Heart right ventricle (tissue), 16 donors: Measurements from ENCODE around the gene MAPT. TPM values are rescaled to one million over a fixed set of nuclear protein-coding genes. Genes with fewer than 3 reads are reported as not detected.
A peak's percentile ranks its signal among the peaks of the same experiment; 100 is the strongest.

Experiments
- ATAC-seq, 8 donors: fragments of 200-7000 bp; cut with Tn5 transposase; one replicate each; pipeline ENCODE4 v1.9.1; 2020; ENCODE audit warnings: mild to moderate bottlenecking in 8 of 8, moderate library complexity in 8 of 8, moderate number of reproducible peaks in 1 of 8
- DNase-seq, 2 donors: peaks; one replicate each; pipeline ENCODE4 v3.0.0-alpha.2; 2020
- H3K27ac ChIP-seq, 10 donors: fragments of 200-600 bp; sonication (generic) in 2 of 10; one replicate each; pipeline versions ENCODE4 v1.5.0 to v1.8.0; 2020 to 2022; ENCODE audit warnings: mild to moderate bottlenecking in 3 of 10
- H3K27me3 ChIP-seq, 7 donors: fragments of 200-600 bp; one replicate each; pipeline ENCODE4 v1.8.0; 2021 to 2022; ENCODE audit warnings: mild to moderate bottlenecking in 2 of 7
- H3K36me3 ChIP-seq, 9 donors: fragments of 200-600 bp; sonication (generic) in 1 of 9; one replicate each; pipeline versions ENCODE4 v1.5.0 to v1.8.0; 2020 to 2022; ENCODE audit warnings: mild to moderate bottlenecking in 2 of 9
- H3K4me1 ChIP-seq, 9 donors: fragments of 200-600 bp; sonication (generic) in 1 of 9; one replicate each; pipeline versions ENCODE4 v1.5.0 to v1.8.0; 2020 to 2022; ENCODE audit warnings: mild to moderate bottlenecking in 4 of 9
- H3K4me3 ChIP-seq, 10 donors: fragments of 200-600 bp; sonication (generic) in 2 of 10; one replicate each; pipeline versions ENCODE4 v1.5.0 to v1.8.0; 2020 to 2022; ENCODE audit warnings: mild to moderate bottlenecking in 7 of 10, moderate library complexity in 2 of 10
- H3K9me3 ChIP-seq, 11 donors: fragments of 200-600 bp in 10 of 11; sonication (generic) in 2 of 11; one replicate each; pipeline versions ENCODE4 v1.5.0 to v1.8.0; 2013 to 2022; ENCODE audit warnings: mild to moderate bottlenecking in 2 of 11, control low read depth in 1 of 11, moderate library complexity in 1 of 11
- WGBS, 2 donors: extraction: QIAGEN DNeasy Blood & Tissue Kit; methylation state at CpG; one replicate each; pipeline ENCODE4 v1.1.7; 2013; ENCODE audit warnings: inconsistent platforms in 1 of 2; 5-methylcytosine and 5-hydroxymethylcytosine counted together
- intact Hi-C, 10 donors: fragments of 100-400 bp; cut with DNase I; formaldehyde crosslinking; loops; one replicate each; pipeline versions ENCODE4 v1.11.1 to v1.14.2; 2022
- polyA plus RNA-seq, 2 donors: library from polyadenylated mRNA; stranded (reverse); fragments of 200-250 nt; gene quantifications; one replicate each; pipeline ENCODE4 v1.2.3, GENCODE V29; 2013
- total RNA-seq, 10 donors: library from RNA; stranded (reverse); fragmentation: NEBNext Ultra II Directional in 3 of 10; extraction: Animal tissue kit (Norgen Biotek cat#: 25700) in 3 of 10; gene quantifications; one replicate each; pipeline versions ENCODE4 v1.2.1 to v1.2.4, GENCODE V29; 2021 to 2023
- TF ChIP-seq, protein P1 (sequence below), 9 donors: fragments of 200-600 bp; sonication (generic) in 2 of 9; IDR thresholded peaks; one replicate each; pipeline versions ENCODE4 v1.5.0 to v1.8.0; 2021 to 2022; ENCODE audit warnings: antibody characterized with exemption in 9 of 9, mild to moderate bottlenecking in 5 of 9, moderate library complexity in 1 of 9
- donor health status: Arrhythmogenic right ventricular cardiomyopathy.
- donor health status: ischemic (EF 13 %, LVEDD 7.1; RV severe dilation, severe dysfunction).
- donor health status: healthy with polysubstance abuse.
- donor health status: DM: no; HTN: yes; CAD: no.
- donor health status: DM: no; HTN: no; CAD: no.
- donor health status: ischemic (EF 25% LVEDD 6.9; RV normal size, moderate dysfunction).
- donor health status: ischemic (EF 25% LVEDD 5.7; RV mildly dilated, moderate dysfunction).
- donor health status: healthy.
- donor health status: DM: yes; HTN: yes; CAD: no.
- donor health status: Ischemic cardiomyopathy.
- donor health status: ischemic (EF 35%, LVEDD 5.7; RV mildly dilated, moderate dysfunction).
- donor health status: nonischemic (EF 11% LVEDD 7.7; RV severe dilation, severe dysfunction).
- donor health status: DM: yes; HTN: yes; CAD: no.
- donor health status: PGD.
- donor health status: ischemic (EF 29% LVEDD 5.4; RV normal size, mild dysfunction).
- donor health status: nonischemic (EF 23%, LVEDD 6.1; RV moderate dilation, normal function).

Gene MAPT
- total and polyA plus RNA-seq, 12 donors, result 0.90 to 63.3 (median 32.5) TPM

DNA sequence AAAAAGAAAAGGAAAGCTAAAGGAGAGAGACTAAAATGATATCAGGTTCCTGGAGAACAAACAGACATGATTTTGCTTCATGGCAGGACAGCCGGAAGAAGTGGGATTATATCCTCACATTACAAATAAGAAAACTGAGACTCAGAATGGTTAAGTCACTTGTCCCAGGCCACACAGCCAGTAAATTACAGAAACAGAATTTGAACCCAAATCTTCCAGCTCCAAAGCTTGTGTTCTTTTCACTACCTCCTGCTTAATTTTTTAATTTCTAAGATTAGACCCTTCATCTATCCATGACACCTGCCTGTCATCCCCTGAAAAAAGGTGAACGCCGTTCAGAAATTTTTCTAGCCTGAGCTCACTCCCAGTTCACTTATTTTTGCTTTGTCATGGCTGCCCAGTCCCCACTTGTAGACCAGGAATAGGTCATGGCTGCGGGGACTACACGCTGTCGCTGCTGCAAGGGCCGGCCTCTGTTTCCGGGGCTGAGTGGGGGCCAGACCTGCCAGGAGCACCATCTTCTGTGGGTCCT is 36.1 kb downstream of the MAPT start:
- Histone ChIP-seq H3K27me3 (no peaks in the 10 kb centered on the region), H3K36me3 (no peaks in the 10 kb centered on the region), H3K27ac (peak overlapping the region in 1 of 10 donors; percentile 35), H3K4me1 (no peaks in the 10 kb centered on the region), H3K4me3 (no peak overlapping the region), H3K9me3 (peaks cover 0 to 22% (median 8%) of the 10 kb centered on the region in 11 donors)
- no peak for DNase-seq
- intact Hi-C loops, result loop anchor here in 1 of 10 donors (10.0 kb wide), 1 partner anchor 66 kb away; no protein-coding TSS in a partner anchor
- ATAC-seq, result peak in 2 of 8 donors; percentile 44 to 62
- TF ChIP-seq, protein P1, sequence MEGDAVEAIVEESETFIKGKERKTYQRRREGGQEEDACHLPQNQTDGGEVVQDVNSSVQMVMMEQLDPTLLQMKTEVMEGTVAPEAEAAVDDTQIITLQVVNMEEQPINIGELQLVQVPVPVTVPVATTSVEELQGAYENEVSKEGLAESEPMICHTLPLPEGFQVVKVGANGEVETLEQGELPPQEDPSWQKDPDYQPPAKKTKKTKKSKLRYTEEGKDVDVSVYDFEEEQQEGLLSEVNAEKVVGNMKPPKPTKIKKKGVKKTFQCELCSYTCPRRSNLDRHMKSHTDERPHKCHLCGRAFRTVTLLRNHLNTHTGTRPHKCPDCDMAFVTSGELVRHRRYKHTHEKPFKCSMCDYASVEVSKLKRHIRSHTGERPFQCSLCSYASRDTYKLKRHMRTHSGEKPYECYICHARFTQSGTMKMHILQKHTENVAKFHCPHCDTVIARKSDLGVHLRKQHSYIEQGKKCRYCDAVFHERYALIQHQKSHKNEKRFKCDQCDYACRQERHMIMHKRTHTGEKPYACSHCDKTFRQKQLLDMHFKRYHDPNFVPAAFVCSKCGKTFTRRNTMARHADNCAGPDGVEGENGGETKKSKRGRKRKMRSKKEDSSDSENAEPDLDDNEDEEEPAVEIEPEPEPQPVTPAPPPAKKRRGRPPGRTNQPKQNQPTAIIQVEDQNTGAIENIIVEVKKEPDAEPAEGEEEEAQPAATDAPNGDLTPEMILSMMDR (IDR thresholded peaks at IDR 0.05), result no peak
- WGBS, 2 donors, result 79 to 85% methylated on average over 8 of the region's 8 CpGs

DNA sequence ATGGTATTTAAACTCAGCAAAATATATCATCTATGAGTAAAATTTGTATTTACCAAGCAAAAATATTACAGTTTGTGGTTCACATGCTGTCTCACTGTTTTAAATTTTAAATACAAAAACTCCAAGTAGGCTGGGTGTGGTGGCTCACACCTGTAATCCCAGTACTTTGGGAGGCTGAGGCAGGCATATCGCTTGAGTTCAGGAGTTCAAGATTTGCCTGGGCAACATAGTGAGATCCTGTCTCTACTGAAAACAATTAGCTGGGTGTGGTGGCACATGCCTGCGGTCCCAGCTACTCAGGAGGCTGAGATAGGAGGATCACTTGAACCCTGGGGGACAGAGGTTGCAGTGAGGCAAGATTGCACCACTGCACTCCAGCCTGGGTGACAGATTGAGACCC is 37.3 kb downstream of the MAPT start:
- peaks cover 0 to 22% (median 8%) of the 10 kb centered on the region in 11 donors for H3K9me3 ChIP-seq
- 91 to 95% methylated on average over 2 of the region's 2 CpGs for WGBS, 2 donors
- TF ChIP-seq, protein P1 (IDR thresholded peaks at IDR 0.05), result no peak
- DNase-seq (no peak), ATAC-seq (no peak)
- H3K36me3 ChIP-seq, result no peaks in the 10 kb centered on the region
- no peak overlapping the region for H3K4me3 ChIP-seq
- H3K27me3 ChIP-seq, result no peaks in the 10 kb centered on the region
- intact Hi-C loops, result loop anchor here in 1 of 10 donors (10.0 kb wide), 1 partner anchor 67 kb away; no protein-coding TSS in a partner anchor
- no peak overlapping the region for H3K27ac ChIP-seq
- no peaks in the 10 kb centered on the region for H3K4me1 ChIP-seq

DNA sequence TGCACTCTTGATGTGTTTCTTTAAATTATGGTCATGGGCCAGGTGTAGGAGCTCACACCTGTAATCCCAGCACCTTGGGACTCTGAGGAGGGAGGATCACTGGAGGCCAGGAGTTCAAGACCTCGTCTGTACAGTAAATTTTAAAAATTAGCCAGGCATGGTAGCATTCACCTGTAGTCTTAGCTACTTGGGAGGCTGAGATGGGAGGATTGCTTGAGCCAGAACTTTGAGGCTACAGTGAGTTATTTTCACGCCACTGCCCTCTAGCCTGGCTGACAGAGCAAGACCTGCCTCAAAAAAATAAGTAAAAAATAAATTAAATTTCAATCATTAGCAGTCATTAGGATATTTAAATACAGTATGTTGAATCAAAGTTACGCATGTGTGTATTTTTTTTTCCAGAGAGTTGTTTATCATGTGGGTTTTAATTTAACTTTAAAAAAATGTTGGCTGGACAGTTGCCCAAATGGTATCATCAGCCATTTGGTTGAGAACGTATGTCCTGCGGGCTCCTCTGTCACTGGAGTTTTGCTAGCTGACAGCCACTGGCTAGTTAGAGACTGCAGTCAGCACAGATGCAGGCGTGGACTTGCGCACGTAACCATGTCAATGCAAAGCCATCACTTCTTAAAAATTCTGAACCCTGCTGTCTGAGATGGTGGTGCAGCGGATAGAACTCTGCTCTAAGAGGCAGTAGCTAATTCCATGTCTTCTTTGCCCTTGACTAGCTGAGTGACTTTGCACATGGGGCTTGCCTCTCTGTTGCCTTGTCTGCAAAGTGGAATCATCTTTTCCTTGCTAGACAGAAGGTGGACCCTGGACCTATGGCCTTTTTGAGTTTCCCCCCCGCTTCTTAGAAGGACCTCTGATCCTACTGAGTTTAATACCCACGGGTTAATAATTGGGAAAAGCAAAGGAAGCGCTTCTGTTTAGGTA is 40.0 kb downstream of the MAPT start:
- Histone ChIP-seq H3K27me3 (no peaks in the 10 kb centered on the region), H3K36me3 (no peaks in the 10 kb centered on the region), H3K4me3 (no peak overlapping the region), H3K9me3 (peaks cover 0 to 3% (median 0%) of the 10 kb centered on the region in 11 donors), H3K27ac (no peak overlapping the region), H3K4me1 (no peaks in the 10 kb centered on the region)
- DNase-seq, result no peak
- WGBS, 2 donors, result 76 to 81% methylated on average over 12 of the region's 12 CpGs
- intact Hi-C loops, result loop anchor here in 1 of 10 donors (10.0 kb wide), 1 partner anchor 70 kb away; no protein-coding TSS in a partner anchor
- no peak for ATAC-seq
- TF ChIP-seq, protein P1 (IDR thresholded peaks at IDR 0.05), result no peak

DNA sequence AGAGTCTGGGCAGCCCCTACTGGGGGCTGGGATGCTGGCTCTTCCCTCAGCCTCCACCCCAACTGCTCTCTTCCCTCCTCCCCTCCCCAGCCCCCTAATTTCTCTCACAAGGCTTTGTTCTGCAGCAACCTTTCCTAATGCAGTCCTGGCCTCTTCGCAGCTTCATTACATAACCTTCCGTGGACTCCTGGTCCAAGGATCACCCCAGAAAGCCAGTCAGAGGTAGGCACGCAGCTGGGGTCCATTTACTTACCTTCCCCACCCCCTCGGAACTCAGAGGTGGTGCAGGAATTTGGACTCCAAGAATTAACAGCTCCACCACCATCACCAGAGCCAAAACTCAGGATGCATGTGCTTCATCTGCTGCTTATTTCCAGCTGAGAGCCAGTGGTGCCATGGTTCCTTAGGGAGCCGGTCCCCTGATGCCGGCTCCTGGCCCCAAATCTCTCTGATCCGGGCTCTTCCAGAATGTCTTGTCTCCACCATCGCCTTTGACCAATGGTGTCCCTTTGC is 40.9 kb downstream of the MAPT start:
- peaks cover 0 to 1% (median 0%) of the 10 kb centered on the region in 9 donors for H3K4me1 ChIP-seq
- no peak overlapping the region for H3K27ac ChIP-seq
- no peak overlapping the region for H3K4me3 ChIP-seq
- no peaks in the 10 kb centered on the region for H3K27me3 ChIP-seq
- intact Hi-C loops, result loop anchor here in 1 of 10 donors (10.0 kb wide), 1 partner anchor 70 kb away; no protein-coding TSS in a partner anchor
- 86% methylated on average over 8 of the region's 8 CpGs for WGBS, 2 donors
- TF ChIP-seq, protein P1 (IDR thresholded peaks at IDR 0.05), result no peak
- H3K36me3 ChIP-seq, result no peaks in the 10 kb centered on the region
- no peak for DNase-seq
- no peak for ATAC-seq
- no peaks in the 10 kb centered on the region for H3K9me3 ChIP-seq
